ENCODE measurements around the gene SPINK4. TPM values are rescaled to one million over a fixed set of nuclear protein-coding genes. Genes with fewer than 3 reads are reported as not detected.
A peak's percentile ranks its signal among the peaks of the same experiment; 100 is the strongest.

SPINK4 gene
- total RNA-seq, 1 donor from 2014 or later = not detected

DNA sequence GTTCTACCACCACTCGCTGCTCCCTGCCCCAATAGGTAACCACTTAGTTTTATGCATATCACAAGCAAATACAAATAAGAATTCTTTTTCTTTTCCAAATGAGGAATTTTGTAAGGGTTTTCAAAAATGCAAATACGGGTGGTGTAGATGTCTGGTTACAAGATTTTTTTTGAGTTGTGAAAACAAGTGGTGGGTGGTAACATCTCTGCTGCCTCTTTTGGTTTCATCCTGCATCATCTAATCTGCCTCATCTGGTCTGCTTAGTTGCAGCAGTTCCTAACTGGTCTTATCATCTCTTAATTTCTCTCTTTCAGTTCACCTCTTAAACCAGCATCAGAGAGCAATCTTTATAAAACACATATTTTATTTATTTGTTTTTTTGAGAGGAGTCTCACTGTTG is 55.6 kb downstream of the SPINK4 start:
- peaks cover 79% of the 10 kb centered on the region for H3K36me3 ChIP-seq
- intact Hi-C loops (cut with DNase I) = no loop called here

DNA sequence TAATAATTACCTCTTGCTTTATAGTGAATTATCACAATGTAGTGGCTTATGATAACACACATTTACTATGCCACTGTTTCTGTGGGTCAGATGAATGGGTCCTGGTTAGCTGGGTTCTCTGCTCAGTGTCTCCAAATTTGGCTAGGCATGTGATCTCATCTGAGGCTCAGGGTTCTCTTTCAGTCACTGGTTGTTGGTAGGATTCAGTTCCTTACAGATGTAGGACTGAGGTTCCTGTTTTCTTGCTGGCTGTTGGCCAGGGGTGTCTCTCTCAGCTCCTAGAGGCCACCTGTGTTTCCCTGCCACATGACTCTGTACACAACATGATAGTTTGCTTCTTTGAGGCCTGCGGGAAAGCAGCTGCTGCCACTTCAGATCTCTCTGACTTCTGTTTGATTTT is 57.5 kb downstream of the SPINK4 start:
- Histone ChIP-seq H3K36me3 (peaks cover 91% of the 10 kb centered on the region), H3K27me3 (no peaks in the 10 kb centered on the region), H3K4me3 (no peak overlapping the region), H3K9me3 (no peaks in the 10 kb centered on the region), H3K27ac (no peak overlapping the region), H3K4me1 (peaks cover 52% of the 10 kb centered on the region)
- intact Hi-C loops (cut with DNase I) = no loop called here
- TF ChIP-seq, protein P1, sequence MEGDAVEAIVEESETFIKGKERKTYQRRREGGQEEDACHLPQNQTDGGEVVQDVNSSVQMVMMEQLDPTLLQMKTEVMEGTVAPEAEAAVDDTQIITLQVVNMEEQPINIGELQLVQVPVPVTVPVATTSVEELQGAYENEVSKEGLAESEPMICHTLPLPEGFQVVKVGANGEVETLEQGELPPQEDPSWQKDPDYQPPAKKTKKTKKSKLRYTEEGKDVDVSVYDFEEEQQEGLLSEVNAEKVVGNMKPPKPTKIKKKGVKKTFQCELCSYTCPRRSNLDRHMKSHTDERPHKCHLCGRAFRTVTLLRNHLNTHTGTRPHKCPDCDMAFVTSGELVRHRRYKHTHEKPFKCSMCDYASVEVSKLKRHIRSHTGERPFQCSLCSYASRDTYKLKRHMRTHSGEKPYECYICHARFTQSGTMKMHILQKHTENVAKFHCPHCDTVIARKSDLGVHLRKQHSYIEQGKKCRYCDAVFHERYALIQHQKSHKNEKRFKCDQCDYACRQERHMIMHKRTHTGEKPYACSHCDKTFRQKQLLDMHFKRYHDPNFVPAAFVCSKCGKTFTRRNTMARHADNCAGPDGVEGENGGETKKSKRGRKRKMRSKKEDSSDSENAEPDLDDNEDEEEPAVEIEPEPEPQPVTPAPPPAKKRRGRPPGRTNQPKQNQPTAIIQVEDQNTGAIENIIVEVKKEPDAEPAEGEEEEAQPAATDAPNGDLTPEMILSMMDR (IDR thresholded peaks at IDR 0.05) = no peak
- ATAC-seq (peak; percentile 89), DNase-seq (no peak)

More for the DNA sequence above, 55.6 kb downstream of the SPINK4 start:
- TF ChIP-seq, protein P1 (IDR thresholded peaks at IDR 0.05) = no peak
- Histone ChIP-seq H3K9me3 (no peaks in the 10 kb centered on the region), H3K27me3 (no peaks in the 10 kb centered on the region), H3K4me3 (no peak overlapping the region), H3K4me1 (peaks cover 65% of the 10 kb centered on the region), H3K27ac (no peak overlapping the region)
- no peak for DNase-seq
- ATAC-seq = no peak

Other genes with a start within 250 kb of the SPINK4 start
- 24.9 TPM for gene APTX, start 238.5 kb upstream of the SPINK4 start, total RNA-seq
- gene DNAJA1, start 214.9 kb upstream of the SPINK4 start, total RNA-seq = 125 TPM
- 19.2 TPM for gene SMU1, start 163.5 kb upstream of the SPINK4 start, total RNA-seq
- 80.1 TPM for gene B4GALT1, start 72.8 kb upstream of the SPINK4 start, total RNA-seq
- 116 TPM for gene BAG1, start 24.5 kb downstream of the SPINK4 start, total RNA-seq
- 77.8 TPM for gene CHMP5, start 24.9 kb downstream of the SPINK4 start, total RNA-seq
- 45.0 TPM for gene NFX1, start 50.3 kb downstream of the SPINK4 start, total RNA-seq
- gene AQP7, start 162.4 kb downstream of the SPINK4 start, total RNA-seq = 2.4 TPM
- gene AQP3, start 207.4 kb downstream of the SPINK4 start, total RNA-seq = 352 TPM
- gene NOL6, start 233.8 kb downstream of the SPINK4 start, total RNA-seq = 36.4 TPM